ENCODE results near the gene PTPRU. TPM values are rescaled to one million over a fixed set of nuclear protein-coding genes. Genes with fewer than 3 reads are reported as not detected.

The PTPRU gene
- total RNA-seq, 2 experiments from 2014 or later: 0.16 to 0.56 TPM

GRCh38 chr1:29315262-29315661 is 78.9 kb downstream of the PTPRU start:
- no peaks in the 10 kb centered on the region for H3K9me3 ChIP-seq (ENCODE audit: control insufficient read depth in 1 of 2, insufficient read depth in 1 of 2, low read length in 2 of 2)
- Mint-ChIP-seq H3K27ac (no peak overlapping the region), H3K27me3 (no peaks in the 10 kb centered on the region), H3K4me3 (no peak overlapping the region), H3K9me3 (no peaks in the 10 kb centered on the region), H3K4me1 (ENCODE audit: low read depth) (no peaks in the 10 kb centered on the region), H3K36me3 (ENCODE audit: low read depth) (no peaks in the 10 kb centered on the region)
- no peak for ATAC-seq (ENCODE audit: poor library complexity)
- TF ChIP-seq CTCF (IDR thresholded peaks at IDR 0.05): no peak
- POLR2A ChIA-PET: no interaction called here
- no peak overlapping the region for H3K4me3 ChIP-seq (ENCODE audit: low read length)
- H3K27me3 ChIP-seq (ENCODE audit: control insufficient read depth in 1 of 2, insufficient read depth in 2 of 2, low read length in 2 of 2): no peaks in the 10 kb centered on the region
- intact Hi-C loops (cut with DNase I, micrococcal nuclease): no loop called here
- no peak overlapping the region for H3K27ac ChIP-seq (ENCODE audit: low read depth in 1 of 2, low read length in 2 of 2)
- CTCF ChIA-PET: no interaction called here
- H3K4me1 ChIP-seq (ENCODE audit: insufficient read depth, low read length): no peaks in the 10 kb centered on the region
- H3K36me3 ChIP-seq (ENCODE audit: insufficient read depth, low read length): no peaks in the 10 kb centered on the region
- DNase-seq: no peak

DNA sequence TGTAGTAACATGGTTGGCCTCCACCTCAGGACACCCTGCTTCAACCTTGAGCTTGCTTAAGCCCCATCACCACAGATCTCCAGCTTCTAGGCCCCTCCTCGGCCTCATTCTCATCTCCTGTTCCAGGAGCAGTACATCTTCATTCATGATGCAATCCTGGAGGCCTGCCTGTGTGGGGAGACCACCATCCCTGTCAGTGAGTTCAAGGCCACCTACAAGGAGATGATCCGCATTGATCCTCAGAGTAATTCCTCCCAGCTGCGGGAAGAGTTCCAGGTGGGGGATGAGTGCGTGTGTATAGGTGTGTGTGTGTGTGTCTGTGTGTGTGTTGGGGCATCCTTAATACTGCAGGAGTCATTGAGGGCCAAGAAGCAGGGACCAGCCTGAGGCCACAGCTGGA is 79.6 kb downstream of the PTPRU start:
- intact Hi-C loops (cut with DNase I, micrococcal nuclease): no loop called here
- TF ChIP-seq CTCF (IDR thresholded peaks at IDR 0.05): no peak
- DNase-seq (no peak), ATAC-seq (ENCODE audit: poor library complexity) (no peak)
- H3K36me3 Mint-ChIP-seq (ENCODE audit: low read depth): no peaks in the 10 kb centered on the region
- no peaks in the 10 kb centered on the region for H3K9me3 Mint-ChIP-seq
- Histone ChIP-seq H3K27ac (ENCODE audit: low read depth in 1 of 2, low read length in 2 of 2) (no peak overlapping the region), H3K36me3 (ENCODE audit: insufficient read depth, low read length) (no peaks in the 10 kb centered on the region), H3K4me3 (ENCODE audit: low read length) (no peak overlapping the region), H3K9me3 (ENCODE audit: control insufficient read depth in 1 of 2, insufficient read depth in 1 of 2, low read length in 2 of 2) (no peaks in the 10 kb centered on the region), H3K4me1 (ENCODE audit: insufficient read depth, low read length) (no peaks in the 10 kb centered on the region), H3K27me3 (ENCODE audit: control insufficient read depth in 1 of 2, insufficient read depth in 2 of 2, low read length in 2 of 2) (no peaks in the 10 kb centered on the region)
- no peaks in the 10 kb centered on the region for H3K4me1 Mint-ChIP-seq (ENCODE audit: low read depth)
- CTCF ChIA-PET: no interaction called here
- no peak overlapping the region for H3K4me3 Mint-ChIP-seq
- POLR2A ChIA-PET: no interaction called here
- H3K27ac Mint-ChIP-seq: no peak overlapping the region
- no peaks in the 10 kb centered on the region for H3K27me3 Mint-ChIP-seq

GRCh38 chr1:29317063-29317915 is 81.0 kb downstream of the PTPRU start:
- Histone ChIP-seq H3K4me3 (ENCODE audit: low read length) (no peak overlapping the region), H3K27ac (ENCODE audit: low read depth in 1 of 2, low read length in 2 of 2) (no peak overlapping the region), H3K36me3 (ENCODE audit: insufficient read depth, low read length) (no peaks in the 10 kb centered on the region), H3K9me3 (ENCODE audit: control insufficient read depth in 1 of 2, insufficient read depth in 1 of 2, low read length in 2 of 2) (no peaks in the 10 kb centered on the region), H3K27me3 (ENCODE audit: control insufficient read depth in 1 of 2, insufficient read depth in 2 of 2, low read length in 2 of 2) (no peaks in the 10 kb centered on the region), H3K4me1 (ENCODE audit: insufficient read depth, low read length) (no peaks in the 10 kb centered on the region)
- Mint-ChIP-seq H3K27me3 (no peaks in the 10 kb centered on the region), H3K27ac (no peak overlapping the region), H3K9me3 (no peaks in the 10 kb centered on the region), H3K4me3 (no peak overlapping the region), H3K36me3 (ENCODE audit: low read depth) (no peaks in the 10 kb centered on the region), H3K4me1 (ENCODE audit: low read depth) (no peaks in the 10 kb centered on the region)
- DNase-seq (no peak), ATAC-seq (ENCODE audit: poor library complexity) (no peak)
- CTCF ChIA-PET: no interaction called here
- TF ChIP-seq CTCF (IDR thresholded peaks at IDR 0.05): no peak
- POLR2A ChIA-PET: no interaction called here
- intact Hi-C loops (cut with DNase I, micrococcal nuclease): no loop called here

Measured in CD4-positive, alpha-beta T cell (primary cell).